A549 (cell line): ENCODE data around the gene ANKS4B. TPM values are rescaled to one million over a fixed set of nuclear protein-coding genes. Genes with fewer than 3 reads are reported as not detected.

Experiments used
- ATAC-seq, 2 experiments: fragments of 200-7000 bp in 1 of 2; fragments of >200 bp in 1 of 2; cut with Nextera tagmentation in 1 of 2; cut with Tn5 transposase in 1 of 2; 3 replicates each; pipeline versions ENCODE4 v1.8.0 to v1.9.1; 2018 to 2020; ENCODE audit warnings: mild to moderate bottlenecking in 1 of 2, moderate library complexity in 1 of 2
- CTCF ChIA-PET: fragments of 300-600 bp; sonication (Branson Sonifier 250); formaldehyde crosslinking; extraction: SDS; loops from one replicate; lab custom pipeline; 2021; ENCODE audit warnings: antibody characterized with exemption, inconsistent platforms; lab: Yijun Ruan, JAX
- POLR2A ChIA-PET: fragments of 350-600 bp; formaldehyde crosslinking; extraction: SDS; loops from one replicate; lab custom pipeline; 2021; ENCODE audit warnings: antibody characterized with exemption, inconsistent platforms; lab: Yijun Ruan, JAX
- DNase-seq, 2 experiments: peaks; one replicate each; pipeline versions ENCODE4 v3.0.0 to v3.0.0-alpha.2; 2011 to 2016; ENCODE audit warnings: low read depth in 1 of 2, low spot score in 1 of 2
- FAIRE-seq: peaks from 2 replicates; lab custom pipeline; 2011; peaks lifted over from hg19 to GRCh38; lab: Jason Lieb, UNC
- H3K27ac ChIP-seq, 2 experiments: fragments of >200 bp; sonication (Bioruptor Twin); formaldehyde crosslinking; 3 replicates each; pipeline ENCODE4 v1.5.1; 2016 to 2017
- H3K4me1 ChIP-seq: fragments of >200 bp; sonication (Bioruptor Twin); formaldehyde crosslinking; 3 replicates; pipeline ENCODE4 v1.6.1; 2016
- H3K4me2 ChIP-seq: fragments of >200 bp; sonication (Bioruptor Twin); formaldehyde crosslinking; 3 replicates; pipeline ENCODE4 v1.6.1; 2016
- H3K4me3 ChIP-seq: fragments of >200 bp; sonication (Bioruptor Twin); formaldehyde crosslinking; 3 replicates; pipeline ENCODE4 v1.5.1; 2016
- H3K9me3 ChIP-seq: fragments of >200 bp; sonication (Bioruptor Twin); formaldehyde crosslinking; 3 replicates; pipeline ENCODE4 v1.6.1; 2016
- BHLHE40 ChIP-seq: IDR thresholded peaks from 2 replicates; pipeline ENCODE4 v1.6.1; 2012; ENCODE audit warnings: low read depth, low read length, inconsistent platforms
- CBX2 ChIP-seq: fragments of 200-600 bp; sonication (generic); IDR thresholded peaks from 2 replicates; pipeline ENCODE4 v1.6.1; 2016; ENCODE audit warnings: low read depth, mild to moderate bottlenecking, borderline replicate concordance
- CBX8 ChIP-seq: fragments of 200-600 bp; sonication (generic); IDR thresholded peaks from 2 replicates; pipeline ENCODE4 v1.6.1; 2016
- EP300 ChIP-seq, 2 experiments: fragments of >200 bp; sonication (Bioruptor Twin); formaldehyde crosslinking; IDR thresholded peaks; 2 replicates in 1 of 2; 3 replicates in 1 of 2; pipeline ENCODE4 v1.6.1; 2016 to 2017
- FOSB ChIP-seq: fragments of 250-450 bp; sonication (Bioruptor Pico); IDR thresholded peaks from 2 replicates; pipeline ENCODE4 v1.5.0; 2020; ENCODE audit warnings: mild to moderate bottlenecking, moderate library complexity
- FOXS1 ChIP-seq: fragments of 250-450 bp; sonication (Bioruptor Pico); IDR thresholded peaks from 2 replicates; pipeline ENCODE4 v1.5.0; 2020; ENCODE audit warnings: mild to moderate bottlenecking, moderate library complexity
- GATA3 ChIP-seq: IDR thresholded peaks from 2 replicates; pipeline ENCODE4 v1.6.1; 2012; ENCODE audit warnings: borderline replicate concordance
- HEYL ChIP-seq: fragments of 250-450 bp; sonication (Bioruptor Pico); IDR thresholded peaks from 2 replicates; pipeline ENCODE4 v1.8.0; 2021; ENCODE audit warnings: mild to moderate bottlenecking, moderate library complexity
- HOXB13 ChIP-seq: fragments of 250-450 bp; sonication (Bioruptor Pico); IDR thresholded peaks from 2 replicates; pipeline ENCODE4 v1.5.0; 2020; ENCODE audit warnings: low read depth, mild to moderate bottlenecking, moderate library complexity
- HOXB5 ChIP-seq: fragments of 250-450 bp; sonication (Bioruptor Pico); IDR thresholded peaks from 2 replicates; pipeline ENCODE4 v1.5.0; 2020; ENCODE audit warnings: mild to moderate bottlenecking, moderate library complexity
- JUNB ChIP-seq: fragments of >200 bp; sonication (Bioruptor Twin); formaldehyde crosslinking; IDR thresholded peaks from 2 replicates; pipeline ENCODE4 v1.6.1; 2016
- KDM1A ChIP-seq: fragments of 200-600 bp; sonication (generic); IDR thresholded peaks from 2 replicates; pipeline ENCODE4 v1.6.1; 2016; ENCODE audit warnings: low read depth, mild to moderate bottlenecking
- KDM5A ChIP-seq: fragments of 200-600 bp; sonication (generic); IDR thresholded peaks from 2 replicates; pipeline ENCODE4 v1.6.1; 2016; ENCODE audit warnings: antibody characterized with exemption, mild to moderate bottlenecking
- MAFK ChIP-seq: fragments of 450-650 bp; IDR thresholded peaks from 2 replicates; pipeline ENCODE4 v1.6.1; 2014; ENCODE audit not compliant: partially characterized antibody
- MAZ ChIP-seq: fragments of 150-350 bp; IDR thresholded peaks from 2 replicates; pipeline ENCODE4 v1.6.1; 2014; ENCODE audit warnings: antibody characterized with exemption, low read depth, low read length, borderline replicate concordance
- NPAS2 ChIP-seq: fragments of 250-450 bp; sonication (Bioruptor Pico); IDR thresholded peaks from 2 replicates; pipeline ENCODE4 v1.8.0; 2022; ENCODE audit warnings: mild to moderate bottlenecking, moderate library complexity, borderline replicate concordance
- SMC3 ChIP-seq: fragments of >200 bp; sonication (Bioruptor Twin); formaldehyde crosslinking; IDR thresholded peaks from 3 replicates; pipeline ENCODE4 v1.6.1; 2018; ENCODE audit warnings: inconsistent platforms
- ZFP36 ChIP-seq: fragments of 450-650 bp; IDR thresholded peaks from 2 replicates; pipeline ENCODE4 v1.6.1; 2014; ENCODE audit warnings: borderline replicate concordance; ENCODE audit not compliant: partially characterized antibody
- ZSCAN20 ChIP-seq: fragments of 250-450 bp; sonication (Bioruptor Pico); IDR thresholded peaks from 2 replicates; pipeline ENCODE4 v1.8.0; 2022; ENCODE audit warnings: mild to moderate bottlenecking, moderate library complexity
- WGBS: methylation state at CpG from one replicate; pipeline ENCODE4 v1.1.6; 2017; ENCODE audit errors: missing lambda C conversion rate; 5-methylcytosine and 5-hydroxymethylcytosine counted together
- polyA plus RNA-seq, 4 experiments: library from polyadenylated mRNA; depleted of rRNA in 3 of 4; stranded (reverse); fragments of >200 nt; fragmentation: RNase III in 1 of 4; extraction: RNeasy Plus Mini Kit Qiagen cat#74134 plus additional on column Dnase treatment in 1 of 4; gene quantifications; 2 replicates in 3 of 4; 3 replicates in 1 of 4; pipeline ENCODE4 v1.2.3, GENCODE V29; 2011 to 2017
- TF ChIP-seq, protein P1 (sequence below): fragments of 200-600 bp; sonication (generic); IDR thresholded peaks from 2 replicates; pipeline ENCODE4 v1.6.1; 2016; ENCODE audit warnings: antibody characterized with exemption, mild to moderate bottlenecking, moderate library complexity
- TF ChIP-seq, protein P2 (sequence below): fragments of 250-450 bp; sonication (Bioruptor Pico); IDR thresholded peaks from 2 replicates; pipeline ENCODE4 v1.5.0; 2020; ENCODE audit warnings: low read depth, mild to moderate bottlenecking, moderate library complexity
- TF ChIP-seq, protein P3 (sequence below): IDR thresholded peaks from 2 replicates; pipeline ENCODE4 v1.6.1; 2012
- TF ChIP-seq, protein P4 (sequence below): fragments of 150-350 bp; IDR thresholded peaks from 2 replicates; pipeline ENCODE4 v1.6.1; 2014; ENCODE audit warnings: low read depth, mild to moderate bottlenecking, low read length

Gene ANKS4B
- polyA plus RNA-seq, 2 of the 4 experiments (the other 2 are of a cell fraction): 0.27 to 1.8 TPM

DNA sequence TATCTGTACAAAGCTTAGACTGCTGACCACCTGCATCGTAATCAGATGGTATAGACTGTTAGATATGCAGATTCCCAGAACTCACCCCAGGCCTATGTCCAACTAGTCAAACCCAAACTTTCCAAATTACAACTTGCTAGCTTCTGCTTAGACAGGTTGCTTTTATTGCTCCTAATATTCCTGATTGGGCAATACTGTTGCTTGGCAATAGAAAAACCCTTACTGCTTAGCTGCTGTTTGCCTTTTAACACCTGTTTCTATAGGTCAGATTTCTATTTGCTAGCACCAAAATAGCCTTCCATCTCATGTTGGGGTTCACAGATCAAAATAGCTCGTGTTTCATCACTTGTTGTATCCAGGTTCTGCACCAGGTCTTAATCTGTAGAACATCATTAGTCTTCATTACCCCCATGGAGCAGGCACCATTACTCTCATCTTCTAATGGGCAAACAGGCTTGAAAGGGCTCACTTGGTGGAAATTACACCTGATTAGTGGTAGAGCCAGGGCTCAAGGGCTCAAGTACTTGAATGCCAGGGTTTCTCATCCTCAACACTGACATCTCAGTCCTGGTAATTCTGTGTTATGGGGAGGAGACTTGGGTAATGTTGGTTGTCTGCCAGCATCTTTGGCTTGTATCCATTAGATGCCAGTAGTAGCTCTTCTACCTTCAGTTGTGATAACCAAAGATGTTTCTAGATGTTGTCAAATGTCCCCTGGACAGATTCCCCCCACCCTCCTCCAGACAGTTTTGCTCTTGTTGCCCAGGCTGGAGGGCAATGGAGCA lies 24.9 kb upstream of the ANKS4B start:
- no peaks in the 10 kb centered on the region for H3K9me3 ChIP-seq
- TF ChIP-seq FOXS1 (CRISPR knock-in tag): no peak
- TF ChIP-seq, all 56 proteins: peak for 0
- ATAC-seq (no peak), DNase-seq (no peak), FAIRE-seq (no peak)
- Histone ChIP-seq H3K4me3 (no peak overlapping the region), H3K27ac (no peak overlapping the region), H3K4me1 (no peaks in the 10 kb centered on the region), H3K4me2 (no peak overlapping the region)
- ChIA-PET CTCF (interaction anchor here (0.6 to 2.1 kb wide), 4 partner anchors 20 to 114 kb away, joined by 3 to 11 read pairs (median 3); no protein-coding TSS in a partner anchor), POLR2A (no interaction called here)
- WGBS: 42% methylated on average over 2 of the region's 2 CpGs

DNA sequence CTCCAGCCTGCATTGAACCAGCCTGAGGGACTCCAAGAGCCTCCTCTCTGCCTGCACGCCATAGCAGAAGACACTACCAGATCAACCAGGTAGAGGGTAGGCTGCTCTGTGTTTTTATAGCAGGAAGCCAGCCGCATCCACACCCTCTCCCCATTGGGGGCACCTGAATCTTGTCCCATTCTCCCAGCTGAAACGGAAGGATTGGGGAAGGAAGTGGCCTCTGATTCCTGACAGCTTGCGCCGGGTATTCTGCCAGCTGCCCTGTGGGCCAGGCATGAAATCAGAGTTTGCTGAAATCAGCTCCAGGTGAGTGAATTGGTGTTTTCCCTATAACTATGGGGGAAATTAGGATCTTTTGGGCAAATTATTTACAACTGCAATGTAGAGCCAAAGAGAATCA lies 22.0 kb upstream of the ANKS4B start, which contains the start of gene ZP2:
Gene ZP2, minus strand, starts transcription at position 89 of the 400 bp plus-strand sequence. Its CDS starts 27 bp downstream, at position 62.
- no peaks in the 10 kb centered on the region for H3K9me3 ChIP-seq
- H3K27ac ChIP-seq: no peak within 1 kb of the TSS
- WGBS: 83% methylated on average over 5 of the region's 5 CpGs
- no peak within 1 kb of the TSS for H3K4me2 ChIP-seq
- DNase-seq (no peak), FAIRE-seq (no peak), ATAC-seq (no peak)
- CTCF ChIA-PET: interaction anchor here (1.2 to 2.4 kb wide), 4 partner anchors 11 to 68 kb away, joined by 3 to 12 read pairs (median 5); no protein-coding TSS in a partner anchor
- TF ChIP-seq HOXB5 (no peak), HOXB13 (no peak), ZSCAN20 (CRISPR knock-in tag) (no peak), KDM5A (no peak)
- TF ChIP-seq, protein P1, sequence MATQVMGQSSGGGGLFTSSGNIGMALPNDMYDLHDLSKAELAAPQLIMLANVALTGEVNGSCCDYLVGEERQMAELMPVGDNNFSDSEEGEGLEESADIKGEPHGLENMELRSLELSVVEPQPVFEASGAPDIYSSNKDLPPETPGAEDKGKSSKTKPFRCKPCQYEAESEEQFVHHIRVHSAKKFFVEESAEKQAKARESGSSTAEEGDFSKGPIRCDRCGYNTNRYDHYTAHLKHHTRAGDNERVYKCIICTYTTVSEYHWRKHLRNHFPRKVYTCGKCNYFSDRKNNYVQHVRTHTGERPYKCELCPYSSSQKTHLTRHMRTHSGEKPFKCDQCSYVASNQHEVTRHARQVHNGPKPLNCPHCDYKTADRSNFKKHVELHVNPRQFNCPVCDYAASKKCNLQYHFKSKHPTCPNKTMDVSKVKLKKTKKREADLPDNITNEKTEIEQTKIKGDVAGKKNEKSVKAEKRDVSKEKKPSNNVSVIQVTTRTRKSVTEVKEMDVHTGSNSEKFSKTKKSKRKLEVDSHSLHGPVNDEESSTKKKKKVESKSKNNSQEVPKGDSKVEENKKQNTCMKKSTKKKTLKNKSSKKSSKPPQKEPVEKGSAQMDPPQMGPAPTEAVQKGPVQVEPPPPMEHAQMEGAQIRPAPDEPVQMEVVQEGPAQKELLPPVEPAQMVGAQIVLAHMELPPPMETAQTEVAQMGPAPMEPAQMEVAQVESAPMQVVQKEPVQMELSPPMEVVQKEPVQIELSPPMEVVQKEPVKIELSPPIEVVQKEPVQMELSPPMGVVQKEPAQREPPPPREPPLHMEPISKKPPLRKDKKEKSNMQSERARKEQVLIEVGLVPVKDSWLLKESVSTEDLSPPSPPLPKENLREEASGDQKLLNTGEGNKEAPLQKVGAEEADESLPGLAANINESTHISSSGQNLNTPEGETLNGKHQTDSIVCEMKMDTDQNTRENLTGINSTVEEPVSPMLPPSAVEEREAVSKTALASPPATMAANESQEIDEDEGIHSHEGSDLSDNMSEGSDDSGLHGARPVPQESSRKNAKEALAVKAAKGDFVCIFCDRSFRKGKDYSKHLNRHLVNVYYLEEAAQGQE: no peak
- TF ChIP-seq, protein P2, sequence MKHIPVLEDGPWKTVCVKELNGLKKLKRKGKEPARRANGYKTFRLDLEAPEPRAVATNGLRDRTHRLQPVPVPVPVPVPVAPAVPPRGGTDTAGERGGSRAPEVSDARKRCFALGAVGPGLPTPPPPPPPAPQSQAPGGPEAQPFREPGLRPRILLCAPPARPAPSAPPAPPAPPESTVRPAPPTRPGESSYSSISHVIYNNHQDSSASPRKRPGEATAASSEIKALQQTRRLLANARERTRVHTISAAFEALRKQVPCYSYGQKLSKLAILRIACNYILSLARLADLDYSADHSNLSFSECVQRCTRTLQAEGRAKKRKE (CRISPR knock-in tag): no peak
- POLR2A ChIA-PET: no interaction called here
- no peak within 1 kb of the TSS for H3K4me3 ChIP-seq
- no peaks in the 10 kb centered on the region for H3K4me1 ChIP-seq

DNA sequence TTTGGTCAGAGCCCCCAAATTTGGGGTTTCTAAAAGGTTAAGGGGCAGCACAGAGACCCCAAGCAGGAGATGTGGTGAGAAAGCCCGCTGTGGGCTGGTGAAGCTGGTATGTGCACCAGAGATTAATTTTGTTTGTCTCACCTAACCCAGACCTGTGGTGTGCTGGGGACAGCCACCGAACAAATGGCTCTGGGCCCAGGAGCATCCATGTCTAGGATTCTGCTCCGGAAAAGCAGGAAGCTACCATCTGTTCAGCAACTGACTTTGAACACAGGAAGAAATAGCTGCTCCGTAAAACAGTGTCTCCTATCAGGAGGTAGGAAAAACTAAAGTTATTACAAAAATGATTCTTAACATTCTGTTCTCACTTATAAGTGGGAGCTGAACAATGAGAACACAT lies 19.4 kb upstream of the ANKS4B start:
- no peak for FAIRE-seq
- WGBS: 87% methylated on average over 4 of the region's 4 CpGs
- DNase-seq: no peak
- H3K4me1 ChIP-seq: no peaks in the 10 kb centered on the region
- TF ChIP-seq FOXS1 (CRISPR knock-in tag): no peak
- TF ChIP-seq, protein P3, sequence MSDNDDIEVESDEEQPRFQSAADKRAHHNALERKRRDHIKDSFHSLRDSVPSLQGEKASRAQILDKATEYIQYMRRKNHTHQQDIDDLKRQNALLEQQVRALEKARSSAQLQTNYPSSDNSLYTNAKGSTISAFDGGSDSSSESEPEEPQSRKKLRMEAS: no peak
- TF ChIP-seq ZFP36: no peak
- no peak for TF ChIP-seq JUNB
- TF ChIP-seq CBX2: no peak
- no peak for TF ChIP-seq EP300 (IDR thresholded peaks at IDR 0.05)
- no peak for TF ChIP-seq KDM1A
- TF ChIP-seq NPAS2 (CRISPR knock-in tag): no peak
- TF ChIP-seq MAZ: no peak
- no peak for TF ChIP-seq CBX8
- TF ChIP-seq, protein P4, sequence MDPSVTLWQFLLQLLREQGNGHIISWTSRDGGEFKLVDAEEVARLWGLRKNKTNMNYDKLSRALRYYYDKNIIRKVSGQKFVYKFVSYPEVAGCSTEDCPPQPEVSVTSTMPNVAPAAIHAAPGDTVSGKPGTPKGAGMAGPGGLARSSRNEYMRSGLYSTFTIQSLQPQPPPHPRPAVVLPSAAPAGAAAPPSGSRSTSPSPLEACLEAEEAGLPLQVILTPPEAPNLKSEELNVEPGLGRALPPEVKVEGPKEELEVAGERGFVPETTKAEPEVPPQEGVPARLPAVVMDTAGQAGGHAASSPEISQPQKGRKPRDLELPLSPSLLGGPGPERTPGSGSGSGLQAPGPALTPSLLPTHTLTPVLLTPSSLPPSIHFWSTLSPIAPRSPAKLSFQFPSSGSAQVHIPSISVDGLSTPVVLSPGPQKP: no peak
- no peak for TF ChIP-seq HEYL (CRISPR knock-in tag)
- no peak for TF ChIP-seq GATA3
- TF ChIP-seq SMC3: no peak
- no peak for TF ChIP-seq FOSB (CRISPR knock-in tag)
- TF ChIP-seq MAFK: no peak
- TF ChIP-seq BHLHE40: no peak
- ChIA-PET POLR2A (no interaction called here), CTCF (interaction anchor here (1.0 to 1.7 kb wide), 2 partner anchors 25 to 63 kb away, joined by 3 to 4 read pairs; partner anchors contain the start of gene CRYM)
- ATAC-seq: no peak
- no peaks in the 10 kb centered on the region for H3K9me3 ChIP-seq
- no peak overlapping the region for H3K4me2 ChIP-seq
- H3K27ac ChIP-seq: no peak overlapping the region
- H3K4me3 ChIP-seq: no peak overlapping the region
